ENCODE results near the gene YTHDC1.

GRCh38 chr4:68310651-68311247, 39.1 kb downstream of the YTHDC1 start:
- TF ChIP-seq CTCF (IDR thresholded peaks at IDR 0.05): no peak
- no peak for TF ChIP-seq POLR2A (IDR thresholded peaks at IDR 0.05)

All from ovary (tissue), 3 donors.